Liver (tissue), 9 donors: ENCODE results near the gene TMEM273. TPM values are rescaled to one million over a fixed set of nuclear protein-coding genes. Genes with fewer than 3 reads are reported as not detected.

ENCODE experiments used
- DNase-seq: peaks from one replicate; pipeline ENCODE4 v3.0.0-alpha.2; 2017; ENCODE audit warnings: low spot score
- H3K27ac ChIP-seq, 2 donors: one replicate each; pipeline ENCODE4 v1.7.0; 2013; ENCODE audit warnings: inconsistent platforms in 2 of 2, low read length in 2 of 2, control low read depth in 1 of 2, low read depth in 1 of 2, mild to moderate bottlenecking in 1 of 2
- H3K27me3 ChIP-seq, 4 donors: one replicate each; pipeline versions ENCODE4 v1.6.1 to v1.7.0; 2013; ENCODE audit warnings: low read length in 3 of 4, inconsistent platforms in 1 of 4, mild to moderate bottlenecking in 1 of 4, moderate library complexity in 1 of 4; ENCODE audit not compliant: control insufficient read depth in 4 of 4, insufficient read depth in 4 of 4
- H3K36me3 ChIP-seq, 4 donors: one replicate each; pipeline versions ENCODE4 v1.6.1 to v1.7.0; 2013; ENCODE audit warnings: low read length in 3 of 4, mild to moderate bottlenecking in 3 of 4, low read depth in 1 of 4, moderate library complexity in 1 of 4; ENCODE audit not compliant: control insufficient read depth in 4 of 4, insufficient read depth in 3 of 4
- H3K4me1 ChIP-seq, 4 donors: one replicate each; pipeline versions ENCODE4 v1.6.1 to v1.7.0; 2013; ENCODE audit warnings: low read length in 3 of 4, mild to moderate bottlenecking in 3 of 4, moderate library complexity in 1 of 4; ENCODE audit not compliant: control insufficient read depth in 4 of 4, insufficient read depth in 4 of 4
- H3K4me3 ChIP-seq, 3 donors: one replicate each; pipeline versions ENCODE4 v1.6.1 to v1.7.0; 2013; ENCODE audit warnings: low read length in 3 of 3, control low read depth in 1 of 3, low read depth in 1 of 3, mild to moderate bottlenecking in 1 of 3
- H3K9ac ChIP-seq, 2 donors: one replicate each; pipeline ENCODE4 v1.7.0; 2013; ENCODE audit warnings: low read length in 2 of 2, mild to moderate bottlenecking in 2 of 2, moderate library complexity in 2 of 2, control low read depth in 1 of 2, low read depth in 1 of 2
- H3K9me3 ChIP-seq, 4 donors: one replicate each; pipeline versions ENCODE4 v1.6.1 to v1.7.0; 2013; ENCODE audit warnings: low read length in 3 of 4; ENCODE audit not compliant: control insufficient read depth in 4 of 4
- EGR1 ChIP-seq, 2 donors: IDR thresholded peaks; 2 replicates each; pipeline ENCODE4 v1.6.1; 2016 to 2018; ENCODE audit warnings: antibody characterized with exemption in 2 of 2, low read depth in 2 of 2
- FOXA1 ChIP-seq: IDR thresholded peaks from 2 replicates; pipeline ENCODE4 v1.6.1; 2016; ENCODE audit warnings: antibody characterized with exemption
- GABPA ChIP-seq, 2 donors: IDR thresholded peaks in 1 of 2; conservative IDR thresholded peaks in 1 of 2; 2 replicates each; pipeline ENCODE4 v1.6.1; 2016; ENCODE audit warnings: antibody characterized with exemption in 2 of 2, mild to moderate bottlenecking in 1 of 2, moderate library complexity in 1 of 2
- HNF4A ChIP-seq, 2 donors: conservative IDR thresholded peaks; 2 replicates each; pipeline ENCODE4 v1.6.1; 2016; ENCODE audit warnings: antibody characterized with exemption in 2 of 2, mild to moderate bottlenecking in 2 of 2
- JUND ChIP-seq, 2 donors: IDR thresholded peaks; 2 replicates each; pipeline ENCODE4 v1.6.1; 2016; ENCODE audit warnings: antibody characterized with exemption in 2 of 2
- NR2F2 ChIP-seq: IDR thresholded peaks from 2 replicates; pipeline ENCODE4 v1.6.1; 2016; ENCODE audit warnings: antibody characterized with exemption
- RAD21 ChIP-seq, 2 donors: IDR thresholded peaks; 2 replicates each; pipeline ENCODE4 v1.6.1; 2016; ENCODE audit warnings: antibody characterized with exemption in 2 of 2, mild to moderate bottlenecking in 2 of 2
- RXRA ChIP-seq, 2 donors: IDR thresholded peaks; 2 replicates each; pipeline ENCODE4 v1.6.1; 2017 to 2018; ENCODE audit warnings: antibody characterized with exemption in 2 of 2, mild to moderate bottlenecking in 1 of 2
- SP1 ChIP-seq: IDR thresholded peaks from 2 replicates; pipeline ENCODE4 v1.6.1; 2018; ENCODE audit warnings: antibody characterized with exemption, mild to moderate bottlenecking
- TAF1 ChIP-seq: conservative IDR thresholded peaks from 2 replicates; pipeline ENCODE4 v1.6.1; 2016; ENCODE audit warnings: antibody characterized with exemption, mild to moderate bottlenecking
- YY1 ChIP-seq: IDR thresholded peaks from 2 replicates; pipeline ENCODE4 v1.6.1; 2016; ENCODE audit warnings: antibody characterized with exemption, mild to moderate bottlenecking
- WGBS: extraction: QIAGEN DNeasy Blood & Tissue Kit; methylation state at CpG from one replicate; pipeline ENCODE4 v1.1.7; 2013; 5-methylcytosine and 5-hydroxymethylcytosine counted together
- polyA plus RNA-seq, 2 donors: library from polyadenylated mRNA; stranded (reverse) in 1 of 2; unstranded in 1 of 2; fragments of 200-250 nt in 1 of 2; fragments of >200 nt in 1 of 2; fragmentation: Nextera tagmentation in 1 of 2; extraction: Ambion mirVana in 1 of 2; gene quantifications; one replicate each; pipeline versions ENCODE4 v1.2.1 to v1.2.3, GENCODE V29; 2013 to 2015
- total RNA-seq, 2 donors: library from RNA; depleted of rRNA; stranded (reverse); fragments of >200 nt; gene quantifications; one replicate each; pipeline ENCODE4 v1.2.3, GENCODE V29; 2014
- TF ChIP-seq, protein P1 (sequence below): IDR thresholded peaks from 2 replicates; pipeline ENCODE4 v1.6.1; 2016; ENCODE audit warnings: antibody characterized with exemption
- TF ChIP-seq, protein P2 (sequence below): IDR thresholded peaks from 2 replicates; pipeline ENCODE4 v1.6.1; 2016; ENCODE audit warnings: antibody characterized with exemption
- TF ChIP-seq, protein P3 (sequence below): IDR thresholded peaks from 2 replicates; pipeline ENCODE4 v1.6.1; 2016; ENCODE audit warnings: antibody characterized with exemption
- TF ChIP-seq, protein P4 (sequence below): fragments of 150-350 bp; IDR thresholded peaks from 2 replicates; pipeline ENCODE4 v1.5.1; 2017; ENCODE audit warnings: improper control_type of control experiment, low read depth, low read length; ENCODE audit not compliant: missing input control
- donor health status: healthy.
- donor health status: healthy.
- donor health status: healthy.
- donor health status: healthy.
- donor health status: healthy.

Gene TMEM273
- total and polyA plus RNA-seq, 4 donors: 2.5 to 9.5 (median 4.5) TPM

DNA sequence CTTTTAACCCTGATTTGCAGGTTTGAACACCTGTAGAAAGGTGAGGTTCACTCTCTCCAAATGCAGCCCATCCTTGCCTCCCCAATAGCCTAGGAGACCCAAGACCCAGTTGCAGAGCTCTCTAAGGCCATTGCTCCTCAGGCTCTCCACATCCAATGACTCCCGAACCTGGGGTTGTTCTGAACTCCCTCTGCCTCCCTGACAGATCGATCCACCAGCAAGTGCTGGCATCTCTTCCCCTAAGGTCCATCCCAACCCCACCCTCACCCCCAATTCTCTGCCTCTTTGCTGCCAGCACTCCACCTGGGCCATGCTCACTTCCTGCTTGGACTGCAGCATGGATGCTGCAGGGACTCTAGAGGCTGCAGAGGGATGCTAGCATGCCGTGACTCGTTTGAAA is 35.1 kb downstream of the TMEM273 start:
- no peak overlapping the region for H3K4me3 ChIP-seq
- TF ChIP-seq SP1 (no peak), TAF1 (no peak), EGR1 (IDR thresholded peaks at IDR 0.05; ENCODE audit: low read depth in 2 of 2) (no peak), NR2F2 (no peak)
- TF ChIP-seq, protein P1, sequence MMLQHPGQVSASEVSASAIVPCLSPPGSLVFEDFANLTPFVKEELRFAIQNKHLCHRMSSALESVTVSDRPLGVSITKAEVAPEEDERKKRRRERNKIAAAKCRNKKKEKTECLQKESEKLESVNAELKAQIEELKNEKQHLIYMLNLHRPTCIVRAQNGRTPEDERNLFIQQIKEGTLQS: no peak
- TF ChIP-seq, protein P2, sequence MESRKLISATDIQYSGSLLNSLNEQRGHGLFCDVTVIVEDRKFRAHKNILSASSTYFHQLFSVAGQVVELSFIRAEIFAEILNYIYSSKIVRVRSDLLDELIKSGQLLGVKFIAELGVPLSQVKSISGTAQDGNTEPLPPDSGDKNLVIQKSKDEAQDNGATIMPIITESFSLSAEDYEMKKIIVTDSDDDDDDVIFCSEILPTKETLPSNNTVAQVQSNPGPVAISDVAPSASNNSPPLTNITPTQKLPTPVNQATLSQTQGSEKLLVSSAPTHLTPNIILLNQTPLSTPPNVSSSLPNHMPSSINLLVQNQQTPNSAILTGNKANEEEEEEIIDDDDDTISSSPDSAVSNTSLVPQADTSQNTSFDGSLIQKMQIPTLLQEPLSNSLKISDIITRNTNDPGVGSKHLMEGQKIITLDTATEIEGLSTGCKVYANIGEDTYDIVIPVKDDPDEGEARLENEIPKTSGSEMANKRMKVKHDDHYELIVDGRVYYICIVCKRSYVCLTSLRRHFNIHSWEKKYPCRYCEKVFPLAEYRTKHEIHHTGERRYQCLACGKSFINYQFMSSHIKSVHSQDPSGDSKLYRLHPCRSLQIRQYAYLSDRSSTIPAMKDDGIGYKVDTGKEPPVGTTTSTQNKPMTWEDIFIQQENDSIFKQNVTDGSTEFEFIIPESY: no peak
- TF ChIP-seq, protein P3, sequence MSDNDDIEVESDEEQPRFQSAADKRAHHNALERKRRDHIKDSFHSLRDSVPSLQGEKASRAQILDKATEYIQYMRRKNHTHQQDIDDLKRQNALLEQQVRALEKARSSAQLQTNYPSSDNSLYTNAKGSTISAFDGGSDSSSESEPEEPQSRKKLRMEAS: no peak
- TF ChIP-seq, protein P4, sequence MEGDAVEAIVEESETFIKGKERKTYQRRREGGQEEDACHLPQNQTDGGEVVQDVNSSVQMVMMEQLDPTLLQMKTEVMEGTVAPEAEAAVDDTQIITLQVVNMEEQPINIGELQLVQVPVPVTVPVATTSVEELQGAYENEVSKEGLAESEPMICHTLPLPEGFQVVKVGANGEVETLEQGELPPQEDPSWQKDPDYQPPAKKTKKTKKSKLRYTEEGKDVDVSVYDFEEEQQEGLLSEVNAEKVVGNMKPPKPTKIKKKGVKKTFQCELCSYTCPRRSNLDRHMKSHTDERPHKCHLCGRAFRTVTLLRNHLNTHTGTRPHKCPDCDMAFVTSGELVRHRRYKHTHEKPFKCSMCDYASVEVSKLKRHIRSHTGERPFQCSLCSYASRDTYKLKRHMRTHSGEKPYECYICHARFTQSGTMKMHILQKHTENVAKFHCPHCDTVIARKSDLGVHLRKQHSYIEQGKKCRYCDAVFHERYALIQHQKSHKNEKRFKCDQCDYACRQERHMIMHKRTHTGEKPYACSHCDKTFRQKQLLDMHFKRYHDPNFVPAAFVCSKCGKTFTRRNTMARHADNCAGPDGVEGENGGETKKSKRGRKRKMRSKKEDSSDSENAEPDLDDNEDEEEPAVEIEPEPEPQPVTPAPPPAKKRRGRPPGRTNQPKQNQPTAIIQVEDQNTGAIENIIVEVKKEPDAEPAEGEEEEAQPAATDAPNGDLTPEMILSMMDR: no peak
- no peaks in the 10 kb centered on the region for H3K36me3 ChIP-seq
- no peak for DNase-seq
- H3K27me3 ChIP-seq: no peaks in the 10 kb centered on the region
- H3K4me1 ChIP-seq: no peaks in the 10 kb centered on the region
- WGBS: 64% methylated on average over 4 of the region's 4 CpGs
- H3K9me3 ChIP-seq: no peaks in the 10 kb centered on the region
- no peak overlapping the region for H3K9ac ChIP-seq
- H3K27ac ChIP-seq: no peak overlapping the region

DNA sequence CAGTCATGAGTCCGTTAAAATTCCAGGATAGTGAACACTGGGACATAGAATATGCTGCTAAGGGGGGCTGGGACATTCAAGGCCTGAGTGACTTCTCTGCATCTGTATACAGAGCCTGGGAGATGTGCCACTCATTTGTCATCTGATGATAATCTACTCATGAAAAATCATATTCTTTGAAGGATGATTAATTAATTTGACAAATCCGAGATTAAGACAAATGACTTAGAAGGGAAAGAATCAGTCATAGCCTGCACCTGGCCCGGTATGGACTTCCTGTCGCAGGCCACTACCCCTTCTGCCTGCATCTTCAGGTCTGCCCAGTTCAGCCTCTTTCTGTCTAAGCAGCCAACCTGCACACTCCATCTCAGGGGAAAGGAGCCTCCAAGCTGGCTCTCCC is 35.5 kb downstream of the TMEM273 start:
- no peak overlapping the region for H3K4me3 ChIP-seq
- no peaks in the 10 kb centered on the region for H3K27me3 ChIP-seq
- no peak overlapping the region for H3K9ac ChIP-seq
- no peaks in the 10 kb centered on the region for H3K36me3 ChIP-seq
- no peak overlapping the region for H3K27ac ChIP-seq
- H3K4me1 ChIP-seq: no peaks in the 10 kb centered on the region
- WGBS: 88% methylated on average over 4 of the region's 4 CpGs
- peaks cover 0 to 1% (median 0%) of the 10 kb centered on the region in 4 donors for H3K9me3 ChIP-seq
- no peak for DNase-seq
- TF ChIP-seq GABPA (IDR thresholded peaks at IDR 0.05 in 1 of 2, conservative IDR thresholded peaks at IDR 0.05 in 1 of 2) (no peak), JUND (IDR thresholded peaks at IDR 0.05) (no peak), HNF4A (conservative IDR thresholded peaks at IDR 0.05) (no peak), RXRA (IDR thresholded peaks at IDR 0.05) (no peak), SP1 (no peak), YY1 (no peak), RAD21 (IDR thresholded peaks at IDR 0.05) (no peak), FOXA1 (no peak)
- TF ChIP-seq, protein P3: no peak
- TF ChIP-seq, protein P2: no peak
- TF ChIP-seq, protein P4: no peak
- TF ChIP-seq, protein P1: no peak
